ENCODE results near the gene HORMAD2.

- no peak for TF ChIP-seq POLR2A (IDR thresholded peaks at IDR 0.05)
- TF ChIP-seq, protein P1, sequence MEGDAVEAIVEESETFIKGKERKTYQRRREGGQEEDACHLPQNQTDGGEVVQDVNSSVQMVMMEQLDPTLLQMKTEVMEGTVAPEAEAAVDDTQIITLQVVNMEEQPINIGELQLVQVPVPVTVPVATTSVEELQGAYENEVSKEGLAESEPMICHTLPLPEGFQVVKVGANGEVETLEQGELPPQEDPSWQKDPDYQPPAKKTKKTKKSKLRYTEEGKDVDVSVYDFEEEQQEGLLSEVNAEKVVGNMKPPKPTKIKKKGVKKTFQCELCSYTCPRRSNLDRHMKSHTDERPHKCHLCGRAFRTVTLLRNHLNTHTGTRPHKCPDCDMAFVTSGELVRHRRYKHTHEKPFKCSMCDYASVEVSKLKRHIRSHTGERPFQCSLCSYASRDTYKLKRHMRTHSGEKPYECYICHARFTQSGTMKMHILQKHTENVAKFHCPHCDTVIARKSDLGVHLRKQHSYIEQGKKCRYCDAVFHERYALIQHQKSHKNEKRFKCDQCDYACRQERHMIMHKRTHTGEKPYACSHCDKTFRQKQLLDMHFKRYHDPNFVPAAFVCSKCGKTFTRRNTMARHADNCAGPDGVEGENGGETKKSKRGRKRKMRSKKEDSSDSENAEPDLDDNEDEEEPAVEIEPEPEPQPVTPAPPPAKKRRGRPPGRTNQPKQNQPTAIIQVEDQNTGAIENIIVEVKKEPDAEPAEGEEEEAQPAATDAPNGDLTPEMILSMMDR (IDR thresholded peaks at IDR 0.05): no peak
These were observed 98.2 kb downstream of the HORMAD2 start for GRCh38 chr22:30178181-30179126.
